ENCODE data around the gene SLC35D2.

DNA sequence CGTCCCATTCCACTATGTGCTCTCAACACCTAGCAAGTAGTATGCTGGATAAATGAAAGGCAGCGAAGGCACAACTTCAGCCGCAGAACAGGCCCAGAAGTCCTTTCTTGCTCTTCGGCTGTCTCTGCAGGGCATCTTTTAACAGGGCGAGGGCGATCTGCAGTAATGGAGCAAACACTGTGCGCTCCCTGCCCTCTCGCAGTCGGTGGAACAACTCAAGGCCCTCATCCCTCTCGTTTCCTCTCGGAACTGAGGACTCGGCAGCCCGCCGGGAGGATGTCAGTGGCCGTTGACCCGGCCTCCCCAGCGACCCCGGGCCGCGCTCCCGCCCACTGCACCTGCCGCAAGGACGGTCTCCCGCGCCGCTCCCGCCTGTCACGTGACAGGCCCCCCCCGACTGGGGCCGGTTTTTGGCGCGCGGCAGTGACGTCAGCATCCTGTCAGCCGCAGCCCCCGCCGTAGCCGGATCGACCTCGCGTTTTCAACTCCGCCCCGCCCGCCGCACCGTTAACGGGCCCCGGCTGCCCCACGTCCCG, 33.6 kb upstream of the SLC35D2 start:
- TF ChIP-seq, protein P1, sequence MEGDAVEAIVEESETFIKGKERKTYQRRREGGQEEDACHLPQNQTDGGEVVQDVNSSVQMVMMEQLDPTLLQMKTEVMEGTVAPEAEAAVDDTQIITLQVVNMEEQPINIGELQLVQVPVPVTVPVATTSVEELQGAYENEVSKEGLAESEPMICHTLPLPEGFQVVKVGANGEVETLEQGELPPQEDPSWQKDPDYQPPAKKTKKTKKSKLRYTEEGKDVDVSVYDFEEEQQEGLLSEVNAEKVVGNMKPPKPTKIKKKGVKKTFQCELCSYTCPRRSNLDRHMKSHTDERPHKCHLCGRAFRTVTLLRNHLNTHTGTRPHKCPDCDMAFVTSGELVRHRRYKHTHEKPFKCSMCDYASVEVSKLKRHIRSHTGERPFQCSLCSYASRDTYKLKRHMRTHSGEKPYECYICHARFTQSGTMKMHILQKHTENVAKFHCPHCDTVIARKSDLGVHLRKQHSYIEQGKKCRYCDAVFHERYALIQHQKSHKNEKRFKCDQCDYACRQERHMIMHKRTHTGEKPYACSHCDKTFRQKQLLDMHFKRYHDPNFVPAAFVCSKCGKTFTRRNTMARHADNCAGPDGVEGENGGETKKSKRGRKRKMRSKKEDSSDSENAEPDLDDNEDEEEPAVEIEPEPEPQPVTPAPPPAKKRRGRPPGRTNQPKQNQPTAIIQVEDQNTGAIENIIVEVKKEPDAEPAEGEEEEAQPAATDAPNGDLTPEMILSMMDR (IDR thresholded peaks at IDR 0.05) = peak in 1 of 5 experiments; percentile 55
- TF ChIP-seq POLR2A (IDR thresholded peaks at IDR 0.05) = peak; percentile 28 to 76
- peak; percentile 72 to 90 for TF ChIP-seq EP300 (IDR thresholded peaks at IDR 0.05)
